CD14-positive monocyte (primary cell): ENCODE measurements around the gene CNNM4. TPM values are rescaled to one million over a fixed set of nuclear protein-coding genes. Genes with fewer than 3 reads are reported as not detected.
A peak's percentile ranks its signal among the peaks of the same experiment; 100 is the strongest.

Experiments
- DNase-seq, 3 donors: peaks; one replicate each; pipeline ENCODE4 v3.0.0-alpha.2; 2011 to 2022
- H2AFZ ChIP-seq: 2 replicates; pipeline ENCODE4 v1.6.0; 2012; ENCODE audit warnings: mild to moderate bottlenecking, low read depth, low read length, inconsistent platforms; ENCODE audit not compliant: insufficient read depth, poor library complexity, severe bottlenecking
- H3K27ac ChIP-seq, 2 donors: 1 replicate in 1 of 2; 2 replicates in 1 of 2; pipeline ENCODE4 v1.5.1; 2012 to 2013; ENCODE audit warnings: low read length in 2 of 2, control low read depth in 1 of 2, inconsistent platforms in 1 of 2, low read depth in 1 of 2, mild to moderate bottlenecking in 1 of 2
- H3K27me3 ChIP-seq, 2 donors: one replicate each; pipeline versions ENCODE4 v1.6.0 to v1.6.1; 2011 to 2013; ENCODE audit warnings: low read length in 2 of 2; ENCODE audit not compliant: control insufficient read depth in 2 of 2, insufficient read depth in 2 of 2
- H3K36me3 ChIP-seq, 2 donors: replicated peaks in 1 of 2; 1 replicate in 1 of 2; 2 replicates in 1 of 2; pipeline versions ENCODE4 v1.5.1 to v1.6.1; 2012 to 2013; ENCODE audit warnings: low read length in 2 of 2, control low read depth in 1 of 2, inconsistent platforms in 1 of 2, mild to moderate bottlenecking in 1 of 2; ENCODE audit not compliant: insufficient read depth in 2 of 2, control insufficient read depth in 1 of 2
- H3K4me1 ChIP-seq, 2 donors: 1 replicate in 1 of 2; 2 replicates in 1 of 2; pipeline versions ENCODE4 v1.5.1 to v1.6.1; 2012 to 2013; ENCODE audit warnings: low read length in 2 of 2, control low read depth in 1 of 2, inconsistent platforms in 1 of 2, mild to moderate bottlenecking in 1 of 2, moderate library complexity in 1 of 2; ENCODE audit not compliant: insufficient read depth in 2 of 2, control insufficient read depth in 1 of 2
- H3K4me2 ChIP-seq: replicated peaks from 2 replicates; pipeline ENCODE3; 2012; ENCODE audit warnings: low read length, moderate library complexity, mild to moderate bottlenecking; ENCODE audit not compliant: poor library complexity, severe bottlenecking; ENCODE audit errors: extremely low read depth
- H3K4me3 ChIP-seq, 3 experiments: fragments of 200-600 bp in 1 of 3; sonication (generic) in 1 of 3; replicated peaks in 1 of 3; 1 replicate in 2 of 3; 2 replicates in 1 of 3; pipeline ENCODE4 v1.5.1; 2011 to 2013; ENCODE audit warnings: low read length in 3 of 3, mild to moderate bottlenecking in 3 of 3, control low read depth in 2 of 3, low read depth in 2 of 3, inconsistent platforms in 1 of 3, moderate library complexity in 1 of 3
- H3K79me2 ChIP-seq: 2 replicates; pipeline ENCODE4 v1.6.0; 2012; ENCODE audit warnings: mild to moderate bottlenecking, control low read depth, inconsistent platforms, low read length, moderate library complexity; ENCODE audit not compliant: insufficient read depth
- H3K9ac ChIP-seq: 2 replicates; pipeline ENCODE4 v1.6.0; 2017; ENCODE audit warnings: low read length, mild to moderate bottlenecking; ENCODE audit not compliant: insufficient read depth, poor library complexity, severe bottlenecking
- H3K9me3 ChIP-seq, 2 donors: replicated peaks in 1 of 2; 1 replicate in 1 of 2; 2 replicates in 1 of 2; pipeline versions ENCODE4 v1.5.1 to v1.6.1; 2012 to 2013; ENCODE audit warnings: low read length in 2 of 2, control low read depth in 1 of 2; ENCODE audit not compliant: control insufficient read depth in 1 of 2, insufficient read depth in 1 of 2
- H4K20me1 ChIP-seq: 2 replicates; pipeline ENCODE4 v1.6.0; 2012; ENCODE audit warnings: mild to moderate bottlenecking, low read length, control low read depth, moderate library complexity; ENCODE audit not compliant: insufficient read depth
- H3K27ac Mint-ChIP-seq, 7 donors: one replicate each; pipeline ENCODE4 v1.8.0; 2020; ENCODE audit warnings: mild to moderate bottlenecking in 7 of 7, mixed read lengths in 7 of 7, moderate library complexity in 6 of 7, inconsistent platforms in 2 of 7
- H3K27me3 Mint-ChIP-seq, 3 donors: one replicate each; pipeline ENCODE4 v1.8.0; 2021 to 2022; ENCODE audit warnings: low read depth in 3 of 3, mild to moderate bottlenecking in 3 of 3, mixed read lengths in 3 of 3, moderate library complexity in 3 of 3, inconsistent platforms in 1 of 3
- H3K36me3 Mint-ChIP-seq, 2 donors: one replicate each; pipeline ENCODE4 v1.8.0; 2020; ENCODE audit warnings: mixed read lengths in 2 of 2, inconsistent platforms in 1 of 2, mild to moderate bottlenecking in 1 of 2
- H3K4me1 Mint-ChIP-seq: one replicate; pipeline ENCODE4 v1.8.0; 2020; ENCODE audit warnings: mild to moderate bottlenecking, mixed read lengths
- H3K4me3 Mint-ChIP-seq, 2 donors: one replicate each; pipeline ENCODE4 v1.8.0; 2020; ENCODE audit warnings: mild to moderate bottlenecking in 2 of 2, mixed read lengths in 2 of 2, moderate library complexity in 1 of 2
- H3K9me3 Mint-ChIP-seq, 7 donors: one replicate each; pipeline ENCODE4 v1.8.0; 2020 to 2022; ENCODE audit warnings: mixed read lengths in 7 of 7, mild to moderate bottlenecking in 6 of 7, moderate library complexity in 6 of 7, inconsistent platforms in 2 of 7
- CTCF ChIP-seq: fragments of 200-600 bp; IDR thresholded peaks from one replicate; pipeline ENCODE4 v1.8.0; 2022; ENCODE audit warnings: antibody characterized with exemption, mild to moderate bottlenecking
- WGBS: methylation state at CpG from one replicate; pipeline ENCODE4 v1.1.5; 2013; ENCODE audit warnings: missing lambda C conversion rate; ENCODE audit not compliant: insufficient coverage; 5-methylcytosine and 5-hydroxymethylcytosine counted together
- intact Hi-C, 2 donors: fragments of 100-400 bp; cut with micrococcal nuclease; formaldehyde crosslinking; loops; one replicate each; pipeline versions ENCODE4 v1.15.0 to v1.15.1; 2023
- polyA plus RNA-seq, 3 donors: library from polyadenylated mRNA; depleted of rRNA in 1 of 3; unstranded in 2 of 3; stranded (reverse) in 1 of 3; fragments of 300-500 nt in 2 of 3; fragments of >200 nt in 1 of 3; fragmentation: Illumina TruSeq in 2 of 3; gene quantifications; 1 replicate in 2 of 3; 2 replicates in 1 of 3; pipeline ENCODE4 v1.2.3, GENCODE V29; 2012 to 2021

Gene CNNM4
- polyA plus RNA-seq, 3 donors = 2.3 to 8.3 (median 2.6) TPM

- peak overlapping the region; percentile 86 to 93 for H3K4me3 Mint-ChIP-seq
- peak overlapping the region; percentile 51 to 93 (median 67) for H3K4me3 ChIP-seq
- no peak for DNase-seq
These were observed 54.8 kb downstream of the CNNM4 start for GRCh38 chr2:96815326-96816126.

More at GRCh38 chr2:96815326-96816126, 54.8 kb downstream of the CNNM4 start:
- H4K20me1 ChIP-seq = peaks cover 36% of the 10 kb centered on the region
- peaks cover 16% of the 10 kb centered on the region for H3K79me2 ChIP-seq
- H3K27ac ChIP-seq = peak overlapping the region in 1 of 2 donors; percentile 61
- peak overlapping the region; percentile 96 for H3K4me2 ChIP-seq
- H3K27me3 Mint-ChIP-seq = peaks cover 10 to 12% (median 10%) of the 10 kb centered on the region in 3 donors
- TF ChIP-seq CTCF = no peak
- H2AFZ ChIP-seq = peak overlapping the region; percentile 98
- H3K9me3 Mint-ChIP-seq = no peaks in the 10 kb centered on the region
- peak overlapping the region in 5 of 7 donors; percentile 20 to 70 (median 68) for H3K27ac Mint-ChIP-seq
- peaks cover 46% of the 10 kb centered on the region for H3K4me1 Mint-ChIP-seq
- H3K9ac ChIP-seq = peak overlapping the region; percentile 70
- WGBS = under 1% methylated on average over 54 of the region's 60 CpGs
- no peaks in the 10 kb centered on the region for H3K9me3 ChIP-seq
- H3K36me3 ChIP-seq = peaks cover 4 to 9% of the 10 kb centered on the region in 2 donors
- H3K4me1 ChIP-seq = peaks cover 22 to 35% of the 10 kb centered on the region in 2 donors
- intact Hi-C loops = loop anchor here (5.0 to 10.0 kb wide), 3 partner anchors 42 to 53 kb away; partner anchors contain the start of genes ANKRD39 (in 2 of the 2) and CNNM4 (in 2 of the 2)
- no peaks in the 10 kb centered on the region for H3K27me3 ChIP-seq
- peaks cover 29 to 34% of the 10 kb centered on the region in 2 donors for H3K36me3 Mint-ChIP-seq
